Testis (tissue), 3 donors: ENCODE data around the gene CLEC4D. TPM values are rescaled to one million over a fixed set of nuclear protein-coding genes. Genes with fewer than 3 reads are reported as not detected.
"Not testable (repeated sequence)": the region's sequence is repeated elsewhere in the genome, so short reads cannot be mapped to it uniquely, and the experiment has no call there.

Experiments
- DNase-seq: peaks from one replicate; pipeline ENCODE4 v3.0.0-alpha.2; 2019
- H3K27ac ChIP-seq, 2 donors: fragments of 200-600 bp; sonication (generic); one replicate each; pipeline ENCODE4 v1.5.1; 2019
- H3K27me3 ChIP-seq: fragments of 200-600 bp; sonication (generic); one replicate; pipeline ENCODE4 v1.5.1; 2019
- H3K36me3 ChIP-seq: fragments of 200-600 bp; sonication (generic); one replicate; pipeline ENCODE4 v1.5.1; 2017; ENCODE audit warnings: low read depth; ENCODE audit errors: missing control alignments
- H3K4me1 ChIP-seq: fragments of 200-600 bp; sonication (generic); one replicate; pipeline ENCODE4 v1.5.1; 2019
- H3K4me3 ChIP-seq, 2 donors: fragments of 200-600 bp; sonication (generic); one replicate each; pipeline ENCODE4 v1.5.1; 2017 to 2019
- H3K9me3 ChIP-seq: fragments of 200-600 bp; sonication (generic); one replicate; pipeline ENCODE4 v1.5.1; 2017
- POLR2A ChIP-seq: fragments of 450-650 bp; IDR thresholded peaks from one replicate; pipeline ENCODE4 v1.6.1; 2017; ENCODE audit warnings: antibody characterized with exemption, mild to moderate bottlenecking, moderate library complexity
- WGBS, 2 donors: methylation state at CpG; one replicate each; pipeline ENCODE4 v1.1.5; 2018; 5-methylcytosine and 5-hydroxymethylcytosine counted together
- intact Hi-C: fragments of 100-400 bp; cut with DNase I; formaldehyde crosslinking; loops from one replicate; pipeline ENCODE4 v1.15.1; 2023; ENCODE audit warnings: low total_unique reads
- polyA plus RNA-seq: library from polyadenylated mRNA; stranded (reverse); fragments of 350-450 nt; fragmentation: Illumina TruSeq; extraction: RNeasy Lipid Tissue Mini Kit (QIAGEN cat#74804); gene quantifications from one replicate; pipeline ENCODE4 v1.2.3, GENCODE V29; 2014; ENCODE audit warnings: low read depth, low replicate concordance; ENCODE audit not compliant: insufficient read depth
- total RNA-seq, 2 donors: library from RNA; depleted of rRNA; stranded (reverse); fragments of >200 nt; gene quantifications; one replicate each; pipeline ENCODE4 v1.2.3, GENCODE V29; 2016
- TF ChIP-seq, protein P1 (sequence below), 3 experiments: fragments of 450-650 bp in 2 of 3; fragments of 200-600 bp in 1 of 3; sonication (generic) in 1 of 3; IDR thresholded peaks; one replicate each; pipeline ENCODE4 v1.5.1; 2016 to 2019; ENCODE audit warnings: antibody characterized with exemption in 3 of 3, mild to moderate bottlenecking in 2 of 3, moderate library complexity in 1 of 3

Gene CLEC4D
- total and polyA plus RNA-seq, 3 donors from 2014 or later: 0.31 TPM; not detected in 1

DNA sequence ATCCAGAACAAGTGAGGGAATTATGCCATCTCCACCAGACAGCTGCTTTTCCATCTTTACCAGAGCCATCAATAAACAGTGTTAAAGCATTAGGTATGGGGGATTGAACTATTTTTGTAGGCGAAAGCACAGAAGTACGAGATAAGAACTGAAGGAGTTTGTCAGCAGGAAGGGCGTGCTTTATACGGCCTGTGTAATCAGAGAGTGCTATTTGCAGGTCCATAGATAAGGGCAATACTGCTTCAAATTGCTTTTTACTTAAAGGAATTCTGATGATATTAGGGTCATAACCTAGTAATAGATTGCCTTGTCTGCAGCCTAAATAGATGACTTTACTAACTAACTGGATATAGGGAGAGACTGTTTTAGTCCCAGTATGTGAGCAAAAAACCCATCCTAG lies 47.7 kb downstream of the CLEC4D start:
- Histone ChIP-seq H3K27me3 (no peaks in the 10 kb centered on the region), H3K4me1 (no peaks in the 10 kb centered on the region), H3K27ac (no peak overlapping the region), H3K36me3 (no peaks in the 10 kb centered on the region), H3K9me3 (no peaks in the 10 kb centered on the region), H3K4me3 (no peak overlapping the region)
- no peak for DNase-seq
- intact Hi-C loops: no loop called here
- no peak for TF ChIP-seq POLR2A
- TF ChIP-seq, protein P1, sequence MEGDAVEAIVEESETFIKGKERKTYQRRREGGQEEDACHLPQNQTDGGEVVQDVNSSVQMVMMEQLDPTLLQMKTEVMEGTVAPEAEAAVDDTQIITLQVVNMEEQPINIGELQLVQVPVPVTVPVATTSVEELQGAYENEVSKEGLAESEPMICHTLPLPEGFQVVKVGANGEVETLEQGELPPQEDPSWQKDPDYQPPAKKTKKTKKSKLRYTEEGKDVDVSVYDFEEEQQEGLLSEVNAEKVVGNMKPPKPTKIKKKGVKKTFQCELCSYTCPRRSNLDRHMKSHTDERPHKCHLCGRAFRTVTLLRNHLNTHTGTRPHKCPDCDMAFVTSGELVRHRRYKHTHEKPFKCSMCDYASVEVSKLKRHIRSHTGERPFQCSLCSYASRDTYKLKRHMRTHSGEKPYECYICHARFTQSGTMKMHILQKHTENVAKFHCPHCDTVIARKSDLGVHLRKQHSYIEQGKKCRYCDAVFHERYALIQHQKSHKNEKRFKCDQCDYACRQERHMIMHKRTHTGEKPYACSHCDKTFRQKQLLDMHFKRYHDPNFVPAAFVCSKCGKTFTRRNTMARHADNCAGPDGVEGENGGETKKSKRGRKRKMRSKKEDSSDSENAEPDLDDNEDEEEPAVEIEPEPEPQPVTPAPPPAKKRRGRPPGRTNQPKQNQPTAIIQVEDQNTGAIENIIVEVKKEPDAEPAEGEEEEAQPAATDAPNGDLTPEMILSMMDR (IDR thresholded peaks at IDR 0.05): no peak
- 38 to 40% methylated on average over 4 of the region's 4 CpGs for WGBS, 2 donors

DNA sequence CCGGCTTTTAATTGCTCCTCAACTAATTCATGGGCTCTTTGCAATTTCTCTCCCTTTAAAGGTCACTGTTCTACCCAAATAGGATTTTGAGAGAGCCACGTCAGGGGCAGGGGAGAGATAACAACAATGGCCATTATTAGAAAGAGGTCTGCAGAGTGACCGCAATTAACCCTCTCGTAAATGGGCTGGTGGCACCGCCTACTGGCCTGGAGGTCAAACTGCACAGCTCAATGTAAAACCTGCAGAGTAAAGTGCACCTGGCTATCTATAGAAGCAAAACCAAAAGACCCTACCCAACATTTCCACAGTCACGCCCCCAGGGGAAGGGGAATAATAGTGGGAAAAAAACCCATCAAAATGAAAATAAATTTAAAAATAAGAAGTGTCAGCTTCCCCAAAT lies 49.0 kb downstream of the CLEC4D start:
- peak; percentile 52 for DNase-seq
- WGBS, 2 donors: 66 to 89% methylated on average over 6 of the region's 6 CpGs
- Histone ChIP-seq H3K27ac (no peak overlapping the region), H3K36me3 (no peaks in the 10 kb centered on the region), H3K4me3 (no peak overlapping the region), H3K4me1 (no peaks in the 10 kb centered on the region), H3K9me3 (no peaks in the 10 kb centered on the region), H3K27me3 (no peaks in the 10 kb centered on the region)
- TF ChIP-seq POLR2A: no peak
- TF ChIP-seq, protein P1 (IDR thresholded peaks at IDR 0.05): peak in 2 of 3 experiments; percentile 13 to 15
- intact Hi-C loops: no loop called here

DNA sequence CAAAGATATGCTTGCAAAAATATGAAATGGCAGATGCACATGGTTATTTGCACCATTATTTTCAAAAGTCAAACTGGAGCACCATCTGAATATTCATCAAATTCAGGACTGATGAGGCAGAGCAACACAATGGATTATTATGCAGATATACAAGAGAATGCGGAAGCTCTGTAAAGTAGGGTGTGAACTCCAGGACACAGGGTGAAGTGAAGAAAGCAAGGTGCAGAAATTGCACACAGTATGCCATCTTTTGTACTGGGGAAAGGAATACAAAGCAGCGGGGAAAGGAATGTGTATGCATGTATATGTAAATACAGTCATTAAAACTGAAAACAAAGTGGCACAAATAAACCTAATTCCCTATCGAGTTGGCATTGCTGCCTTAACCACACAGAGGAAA lies 50.1 kb downstream of the CLEC4D start:
- Histone ChIP-seq H3K27me3 (no peaks in the 10 kb centered on the region), H3K4me1 (no peaks in the 10 kb centered on the region), H3K9me3 (no peaks in the 10 kb centered on the region), H3K4me3 (no peak overlapping the region), H3K27ac (no peak overlapping the region), H3K36me3 (no peaks in the 10 kb centered on the region)
- WGBS, 2 donors: 75 to 77% methylated on average over 3 of the region's 3 CpGs
- no peak for DNase-seq
- intact Hi-C loops: no loop called here
- TF ChIP-seq, protein P1 (IDR thresholded peaks at IDR 0.05): no peak
- TF ChIP-seq POLR2A: no peak

DNA sequence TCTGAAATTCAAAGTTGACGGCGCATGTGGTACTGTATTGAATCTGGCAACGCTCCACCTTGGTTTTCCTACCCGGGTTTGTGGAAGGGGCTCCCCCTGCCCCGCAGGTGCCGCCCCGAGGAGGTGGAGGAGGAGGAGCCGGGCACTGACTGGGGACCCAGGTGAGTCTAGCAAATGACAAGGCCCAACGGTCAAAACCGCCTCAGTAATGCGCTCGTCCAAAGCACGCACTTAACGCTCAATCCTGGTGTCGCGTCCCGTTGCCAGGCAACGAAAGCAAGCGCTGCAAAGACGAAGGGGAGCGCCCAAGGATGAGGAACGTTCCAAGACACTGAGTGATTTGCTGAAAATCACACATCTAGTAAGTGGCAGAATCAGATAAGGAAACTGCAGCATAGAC lies 51.4 kb downstream of the CLEC4D start:
- Histone ChIP-seq H3K27ac (no peak overlapping the region), H3K4me3 (no peak overlapping the region), H3K36me3 (no peaks in the 10 kb centered on the region), H3K4me1 (no peaks in the 10 kb centered on the region), H3K27me3 (no peaks in the 10 kb centered on the region), H3K9me3 (no peaks in the 10 kb centered on the region)
- peak; percentile 61 for DNase-seq
- intact Hi-C loops: no loop called here
- TF ChIP-seq, protein P1 (IDR thresholded peaks at IDR 0.05): no peak
- TF ChIP-seq POLR2A: no peak
- 58 to 64% methylated on average over 22 of the region's 22 CpGs for WGBS, 2 donors

DNA sequence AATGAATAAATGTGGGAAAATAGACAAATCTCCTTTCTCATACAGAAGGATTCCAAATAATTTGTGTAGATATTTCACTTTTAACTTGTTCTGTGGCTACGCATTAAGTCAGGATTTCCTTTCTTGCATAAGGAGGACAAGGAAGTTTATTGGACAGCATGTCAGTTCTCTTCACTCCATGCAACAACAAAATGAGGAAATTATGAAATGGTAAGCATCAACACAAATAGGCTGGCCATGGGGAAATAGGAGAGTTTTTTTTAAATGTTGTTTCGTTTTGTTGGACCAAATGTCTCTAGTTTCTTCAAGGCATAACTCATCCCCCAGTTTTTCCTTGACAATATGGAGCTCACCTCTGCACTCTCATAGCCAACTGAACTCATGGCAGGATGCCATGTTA lies 52.7 kb downstream of the CLEC4D start:
- H3K9me3 ChIP-seq, H3K4me1 ChIP-seq, H3K27me3 ChIP-seq, H3K36me3 ChIP-seq, H3K4me3 ChIP-seq, intact Hi-C loops, H3K27ac ChIP-seq, DNase-seq: not testable (repeated sequence)
- WGBS, 2 donors: 79 to 81% methylated on average over 2 of the region's 2 CpGs
